LNCaP clone FGC (cell line): ENCODE data around the gene BAG3.

Experiments used
- DNase-seq: peaks from one replicate; pipeline ENCODE4 v3.0.0-alpha.2; 2011; ENCODE audit warnings: low read depth
- H3K4me3 ChIP-seq: 2 replicates; pipeline ENCODE4 v1.5.1; 2011; ENCODE audit warnings: mild to moderate bottlenecking, low read depth, low read length, control low read depth
- TF ChIP-seq, protein P1 (sequence below): IDR thresholded peaks from 2 replicates; pipeline ENCODE4 v1.5.1; 2012; ENCODE audit warnings: mild to moderate bottlenecking; ENCODE audit not compliant: control insufficient read depth, insufficient read depth; ENCODE audit errors: extremely low read depth

The BAG3 gene

DNA sequence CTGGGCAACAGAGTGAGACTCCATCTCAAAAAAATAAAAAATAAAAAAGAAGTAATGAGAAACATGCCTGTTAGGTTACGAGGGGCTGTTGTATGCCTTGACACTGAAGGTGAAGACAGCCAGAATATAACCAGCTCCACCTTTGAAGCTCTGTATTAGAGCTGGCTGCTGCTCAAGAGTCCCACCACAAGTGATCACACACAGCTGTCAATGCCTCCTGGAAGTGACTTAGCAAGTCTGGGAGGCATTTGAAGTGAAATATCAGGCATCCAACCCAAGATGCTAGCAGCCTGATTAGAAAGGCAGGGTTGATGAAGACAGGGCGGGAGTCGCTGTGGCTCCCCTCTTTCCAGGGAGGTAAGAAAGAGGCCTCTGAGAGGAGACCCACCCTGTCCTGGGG is 40.5 kb downstream of the BAG3 start:
- no peak for DNase-seq
- TF ChIP-seq, protein P1, sequence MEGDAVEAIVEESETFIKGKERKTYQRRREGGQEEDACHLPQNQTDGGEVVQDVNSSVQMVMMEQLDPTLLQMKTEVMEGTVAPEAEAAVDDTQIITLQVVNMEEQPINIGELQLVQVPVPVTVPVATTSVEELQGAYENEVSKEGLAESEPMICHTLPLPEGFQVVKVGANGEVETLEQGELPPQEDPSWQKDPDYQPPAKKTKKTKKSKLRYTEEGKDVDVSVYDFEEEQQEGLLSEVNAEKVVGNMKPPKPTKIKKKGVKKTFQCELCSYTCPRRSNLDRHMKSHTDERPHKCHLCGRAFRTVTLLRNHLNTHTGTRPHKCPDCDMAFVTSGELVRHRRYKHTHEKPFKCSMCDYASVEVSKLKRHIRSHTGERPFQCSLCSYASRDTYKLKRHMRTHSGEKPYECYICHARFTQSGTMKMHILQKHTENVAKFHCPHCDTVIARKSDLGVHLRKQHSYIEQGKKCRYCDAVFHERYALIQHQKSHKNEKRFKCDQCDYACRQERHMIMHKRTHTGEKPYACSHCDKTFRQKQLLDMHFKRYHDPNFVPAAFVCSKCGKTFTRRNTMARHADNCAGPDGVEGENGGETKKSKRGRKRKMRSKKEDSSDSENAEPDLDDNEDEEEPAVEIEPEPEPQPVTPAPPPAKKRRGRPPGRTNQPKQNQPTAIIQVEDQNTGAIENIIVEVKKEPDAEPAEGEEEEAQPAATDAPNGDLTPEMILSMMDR, result no peak
- H3K4me3 ChIP-seq, result no peak overlapping the region

DNA sequence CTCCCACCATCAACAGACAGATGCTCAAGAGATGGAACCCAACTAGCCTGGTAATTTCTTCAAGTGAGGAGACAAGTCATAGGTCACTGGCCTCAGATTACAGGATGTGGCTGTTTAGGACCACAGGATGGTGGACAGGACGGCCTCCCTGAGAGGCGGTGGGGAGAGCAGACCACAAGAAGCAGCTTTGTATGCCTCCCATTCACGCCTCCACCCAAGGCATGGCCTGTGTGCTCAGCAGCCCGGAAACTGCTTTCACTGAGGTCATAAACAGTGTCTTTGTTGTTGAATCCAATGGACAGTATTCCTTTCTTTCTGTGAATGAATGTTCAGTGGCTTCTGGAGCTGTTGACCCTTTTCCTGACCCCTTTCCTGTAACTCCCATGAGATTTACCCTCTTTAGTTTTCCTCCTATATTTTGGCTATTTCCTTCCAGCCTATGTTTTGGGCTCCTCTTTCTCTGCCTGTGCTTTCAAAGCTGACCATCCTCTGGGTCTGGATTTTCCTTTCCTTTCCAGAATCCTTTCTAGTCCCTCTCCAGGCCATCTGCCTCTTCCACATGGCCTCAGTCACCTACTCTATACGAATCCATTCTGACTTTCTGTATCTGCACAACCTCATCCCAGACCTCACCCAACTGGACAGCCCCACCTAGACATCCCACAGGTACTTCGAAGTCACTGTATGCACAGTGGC is 42.2 kb downstream of the BAG3 start:
- DNase-seq, result no peak
- H3K4me3 ChIP-seq, result no peak overlapping the region
- TF ChIP-seq, protein P1, result no peak

DNA sequence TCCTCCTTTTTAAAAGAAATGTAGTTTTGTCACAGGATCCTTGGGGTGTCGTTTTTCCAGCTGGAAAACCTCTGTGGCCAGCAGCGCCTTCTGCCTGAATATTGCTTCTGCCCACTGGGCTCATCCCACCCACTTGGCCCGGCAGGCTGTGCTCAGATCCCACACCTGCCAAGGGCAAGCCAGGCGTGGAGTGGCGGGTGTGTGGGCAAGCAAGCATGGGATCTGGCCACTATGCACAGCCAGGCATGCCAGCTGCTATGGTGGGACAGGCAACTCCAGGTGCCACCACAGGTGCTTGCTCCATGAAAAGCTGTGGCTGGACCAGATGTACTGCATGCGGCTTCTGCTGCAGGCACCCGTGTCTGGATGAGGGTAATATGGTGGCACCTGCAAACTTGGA is 43.4 kb downstream of the BAG3 start:
- TF ChIP-seq, protein P1, result no peak
- no peak overlapping the region for H3K4me3 ChIP-seq
- DNase-seq, result no peak

DNA sequence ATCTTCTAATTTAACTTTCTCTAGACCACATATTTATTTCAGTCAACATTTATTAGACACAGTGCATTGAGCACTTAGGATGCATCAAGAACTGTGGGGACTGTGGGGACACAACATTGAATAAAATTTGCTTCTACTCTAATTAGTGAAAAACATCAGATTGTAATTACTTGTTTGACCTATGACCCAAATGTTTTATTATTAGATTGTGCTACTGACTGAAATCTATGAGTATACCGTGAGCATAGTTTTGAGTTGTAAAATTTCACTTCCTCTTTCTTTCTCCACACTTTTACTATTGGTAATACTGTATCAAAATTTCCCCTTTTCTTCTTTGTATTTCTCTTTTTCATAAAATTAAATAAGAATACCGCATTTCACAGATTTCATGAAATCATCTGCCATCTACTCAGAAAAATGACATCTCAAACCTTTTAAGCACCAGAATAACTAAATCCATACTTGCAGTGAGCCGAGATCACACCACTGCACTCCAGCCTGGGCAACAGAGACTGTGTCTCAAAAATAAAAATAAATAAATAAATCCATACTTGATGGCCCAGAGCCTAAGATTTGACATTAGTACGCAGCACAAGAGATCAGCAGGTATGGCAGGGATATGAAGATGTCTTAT is 49.3 kb downstream of the BAG3 start:
- no peak overlapping the region for H3K4me3 ChIP-seq
- DNase-seq, result no peak
- TF ChIP-seq, protein P1, result no peak

DNA sequence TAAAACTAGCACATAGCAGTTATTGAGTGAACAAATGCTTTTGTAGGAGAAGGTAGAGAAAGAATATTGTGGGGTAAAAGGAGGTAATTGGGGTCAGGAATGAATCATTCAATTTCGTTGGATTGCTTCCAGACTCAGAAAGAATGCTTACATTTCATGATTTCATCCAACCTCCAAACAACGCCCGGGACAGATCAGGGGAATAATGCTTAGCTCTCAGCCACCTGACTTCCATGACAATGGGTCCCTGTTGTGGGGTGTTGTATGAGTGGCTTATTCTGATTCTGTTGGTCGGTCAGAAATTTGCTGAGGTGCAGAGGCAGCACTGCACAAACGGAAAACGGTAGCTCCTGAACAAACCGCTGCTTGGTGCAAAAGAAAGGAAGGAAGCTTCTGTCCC is 50.7 kb downstream of the BAG3 start:
- no peak overlapping the region for H3K4me3 ChIP-seq
- no peak for DNase-seq
- TF ChIP-seq, protein P1, result no peak

DNA sequence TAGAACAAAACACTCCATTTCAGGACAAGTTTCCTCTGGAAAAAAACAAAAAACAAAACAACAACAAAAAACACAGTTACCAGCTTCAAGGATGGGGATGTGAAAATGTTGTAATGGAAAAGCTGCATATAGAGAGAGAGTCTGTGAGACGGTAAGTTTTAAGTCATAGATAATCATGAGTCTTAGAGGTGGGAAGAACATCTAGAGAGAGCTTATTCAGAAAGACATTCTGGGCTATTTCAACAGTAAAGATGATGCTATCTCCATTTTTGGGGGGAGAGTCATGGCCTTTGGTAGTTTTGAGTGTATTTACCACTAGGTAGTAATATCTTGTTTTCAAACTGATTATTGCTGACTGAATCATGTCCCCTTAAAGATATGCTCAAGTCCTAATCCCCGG is 51.4 kb downstream of the BAG3 start:
- no peak overlapping the region for H3K4me3 ChIP-seq
- DNase-seq, result no peak
- TF ChIP-seq, protein P1, result no peak
